ENCODE data around the gene CELA3A.

CELA3A gene

GRCh38 chr1:22056936-22057335, 55.5 kb downstream of the CELA3A start:
- no peak overlapping the region for H2AFZ ChIP-seq (ENCODE audit: low read depth, low read length, severe bottlenecking)
- peak overlapping the region; percentile 27 for H3K4me2 ChIP-seq (ENCODE audit: low read depth, low read length, poor library complexity, severe bottlenecking)
- no peaks in the 10 kb centered on the region for H3K9me2 ChIP-seq (replicated peaks; ENCODE audit: insufficient read depth, low read length)
- H3K36me3 ChIP-seq (ENCODE audit: low read length): no peaks in the 10 kb centered on the region
- no peak for TF ChIP-seq CTCF (IDR thresholded peaks at IDR 0.05; ENCODE audit: insufficient read depth, low read length, poor library complexity, severe bottlenecking)
- TF ChIP-seq EZH2phosphoT487 (conservative IDR thresholded peaks at IDR 0.05; ENCODE audit: low read length): no peak
- H3K4me3 ChIP-seq (ENCODE audit: insufficient read depth, low read length, poor library complexity, severe bottlenecking): no peak overlapping the region
- no peaks in the 10 kb centered on the region for H3K27me3 ChIP-seq (ENCODE audit: low read length)
- peaks cover 43% of the 10 kb centered on the region for H4K20me1 ChIP-seq (ENCODE audit: low read depth, low read length)
- no peaks in the 10 kb centered on the region for H3K9me3 ChIP-seq (ENCODE audit: insufficient read depth, low read length)
- no peak overlapping the region for H3K9ac ChIP-seq (ENCODE audit: low read length)
- peaks cover 10% of the 10 kb centered on the region; the same call in 1 of the 2 replicates for H3F3A ChIP-seq (ENCODE audit: insufficient read depth)
- no peak overlapping the region for H3K27ac ChIP-seq (ENCODE audit: low read depth, low read length)
- peaks cover 91% of the 10 kb centered on the region for H3K79me2 ChIP-seq (ENCODE audit: insufficient read depth, low read length)

DNA sequence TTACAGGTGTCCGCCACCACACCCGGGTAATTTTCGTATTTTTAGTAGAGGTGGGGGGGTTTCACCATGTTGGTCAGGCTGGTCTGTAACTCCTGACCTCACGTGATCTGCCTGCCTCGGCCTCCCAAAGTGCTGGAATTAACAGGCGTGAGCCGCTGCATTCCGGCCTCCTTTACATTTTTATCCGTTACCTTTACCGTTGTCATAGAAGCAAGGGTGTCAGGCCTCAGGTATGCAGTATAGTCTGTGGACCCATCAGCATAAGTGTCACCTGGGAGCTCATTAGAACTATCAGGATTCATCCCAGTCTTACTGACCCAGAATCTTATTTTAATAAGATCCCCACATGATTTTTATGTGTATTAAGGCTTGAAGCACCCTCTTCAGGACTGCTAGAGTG, 56.4 kb downstream of the CELA3A start:
- H3K9me3 ChIP-seq (ENCODE audit: insufficient read depth, low read length): no peaks in the 10 kb centered on the region
- H3K4me3 ChIP-seq (ENCODE audit: insufficient read depth, low read length, poor library complexity, severe bottlenecking): no peak overlapping the region
- no peak overlapping the region for H2AFZ ChIP-seq (ENCODE audit: low read depth, low read length, severe bottlenecking)
- H3K9ac ChIP-seq (ENCODE audit: low read length): no peak overlapping the region
- no peaks in the 10 kb centered on the region for H3K27me3 ChIP-seq (ENCODE audit: low read length)
- peaks cover 96% of the 10 kb centered on the region for H3K79me2 ChIP-seq (ENCODE audit: insufficient read depth, low read length)
- H3K4me2 ChIP-seq (ENCODE audit: low read depth, low read length, poor library complexity, severe bottlenecking): no peak overlapping the region
- no peak overlapping the region for H3K27ac ChIP-seq (ENCODE audit: low read depth, low read length)
- no peak for TF ChIP-seq EZH2phosphoT487 (conservative IDR thresholded peaks at IDR 0.05; ENCODE audit: low read length)
- no peak for TF ChIP-seq CTCF (IDR thresholded peaks at IDR 0.05; ENCODE audit: insufficient read depth, low read length, poor library complexity, severe bottlenecking)
- no peaks in the 10 kb centered on the region for H3K9me2 ChIP-seq (replicated peaks; ENCODE audit: insufficient read depth, low read length)
- H4K20me1 ChIP-seq (ENCODE audit: low read depth, low read length): peaks cover 45% of the 10 kb centered on the region
- no peaks in the 10 kb centered on the region for H3K36me3 ChIP-seq (ENCODE audit: low read length)
- peaks cover 10% of the 10 kb centered on the region; the same call in 1 of the 2 replicates for H3F3A ChIP-seq (ENCODE audit: insufficient read depth)
